Stimulated activated memory B cell treated with anti-CD40 and anti-IgM and Interleukin-4, amounts not matched to agents 10 μg/mL and 1 μg/mL and 100 μg/mL, for 72 hours (primary cell): ENCODE results near the gene WWOX.

Experiments
- ATAC-seq: fragments of 150-1000 bp; cut with Tn5 transposase; 2 replicates; pipeline ENCODE4 v1.10.0; 2021
- H3K27ac Mint-ChIP-seq: one replicate; pipeline ENCODE4 v1.8.0; 2022; ENCODE audit warnings: mild to moderate bottlenecking, mixed read lengths
- H3K27me3 Mint-ChIP-seq: one replicate; pipeline ENCODE4 v1.8.0; 2022; ENCODE audit warnings: mixed read lengths
- H3K36me3 Mint-ChIP-seq: one replicate; pipeline ENCODE4 v1.8.0; 2022; ENCODE audit warnings: mixed read lengths
- H3K4me1 Mint-ChIP-seq: one replicate; pipeline ENCODE4 v1.8.0; 2022; ENCODE audit warnings: mixed read lengths
- H3K4me3 Mint-ChIP-seq: one replicate; pipeline ENCODE4 v1.8.0; 2022; ENCODE audit warnings: mild to moderate bottlenecking, moderate library complexity, mixed read lengths
- H3K9me3 Mint-ChIP-seq: one replicate; pipeline ENCODE4 v1.8.0; 2022; ENCODE audit warnings: mixed read lengths

Gene WWOX

GRCh38 chr16:78878570-78878969 is 779.1 kb downstream of the WWOX start:
- H3K4me1 Mint-ChIP-seq, result no peaks in the 10 kb centered on the region
- no peak for ATAC-seq
- H3K27ac Mint-ChIP-seq, result no peak overlapping the region
- no peaks in the 10 kb centered on the region for H3K9me3 Mint-ChIP-seq
- no peak overlapping the region for H3K4me3 Mint-ChIP-seq
- no peaks in the 10 kb centered on the region for H3K27me3 Mint-ChIP-seq
- H3K36me3 Mint-ChIP-seq, result no peaks in the 10 kb centered on the region

- H3K4me3 Mint-ChIP-seq, result no peak overlapping the region
- H3K27me3 Mint-ChIP-seq, result no peaks in the 10 kb centered on the region
- no peak for ATAC-seq
- no peaks in the 10 kb centered on the region for H3K4me1 Mint-ChIP-seq
- H3K9me3 Mint-ChIP-seq, result no peaks in the 10 kb centered on the region
- H3K27ac Mint-ChIP-seq, result no peak overlapping the region
- no peaks in the 10 kb centered on the region for H3K36me3 Mint-ChIP-seq
These were observed 779.6 kb downstream of the WWOX start for GRCh38 chr16:78879011-78879410.

GRCh38 chr16:78882150-78882549 is 782.7 kb downstream of the WWOX start:
- Mint-ChIP-seq H3K4me3 (no peak overlapping the region), H3K27me3 (no peaks in the 10 kb centered on the region), H3K27ac (no peak overlapping the region), H3K36me3 (no peaks in the 10 kb centered on the region), H3K9me3 (no peaks in the 10 kb centered on the region), H3K4me1 (no peaks in the 10 kb centered on the region)
- no peak for ATAC-seq

GRCh38 chr16:78882751-78883150 is 783.3 kb downstream of the WWOX start:
- Mint-ChIP-seq H3K36me3 (no peaks in the 10 kb centered on the region), H3K4me3 (no peak overlapping the region), H3K4me1 (no peaks in the 10 kb centered on the region)

DNA sequence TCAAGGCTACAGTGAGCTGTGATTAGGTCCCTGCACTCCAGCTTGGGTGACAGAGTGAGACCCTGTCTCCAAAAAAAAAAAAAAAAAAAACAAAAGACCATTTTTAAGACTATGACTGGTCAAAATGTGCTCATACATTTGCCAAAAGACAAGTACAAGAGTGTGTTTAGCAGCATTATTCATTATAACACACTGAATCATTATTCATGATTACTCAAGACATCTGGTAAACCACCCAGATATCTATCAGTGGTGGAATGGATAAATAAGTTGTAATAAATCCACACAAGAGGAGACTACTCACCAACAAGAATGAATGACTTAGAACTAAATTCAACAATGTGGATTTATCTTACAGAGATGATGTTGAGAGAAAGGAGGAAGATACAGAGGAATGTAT is 784.8 kb downstream of the WWOX start:
- no peak for ATAC-seq
- Mint-ChIP-seq H3K27ac (no peak overlapping the region), H3K4me1 (peaks cover 6% of the 10 kb centered on the region), H3K4me3 (no peak overlapping the region), H3K9me3 (no peaks in the 10 kb centered on the region), H3K27me3 (no peaks in the 10 kb centered on the region), H3K36me3 (no peaks in the 10 kb centered on the region)

More at GRCh38 chr16:78882751-78883150, 783.3 kb downstream of the WWOX start:
- H3K27ac Mint-ChIP-seq, result no peak overlapping the region
- ATAC-seq, result no peak
- no peaks in the 10 kb centered on the region for H3K27me3 Mint-ChIP-seq
- no peaks in the 10 kb centered on the region for H3K9me3 Mint-ChIP-seq

DNA sequence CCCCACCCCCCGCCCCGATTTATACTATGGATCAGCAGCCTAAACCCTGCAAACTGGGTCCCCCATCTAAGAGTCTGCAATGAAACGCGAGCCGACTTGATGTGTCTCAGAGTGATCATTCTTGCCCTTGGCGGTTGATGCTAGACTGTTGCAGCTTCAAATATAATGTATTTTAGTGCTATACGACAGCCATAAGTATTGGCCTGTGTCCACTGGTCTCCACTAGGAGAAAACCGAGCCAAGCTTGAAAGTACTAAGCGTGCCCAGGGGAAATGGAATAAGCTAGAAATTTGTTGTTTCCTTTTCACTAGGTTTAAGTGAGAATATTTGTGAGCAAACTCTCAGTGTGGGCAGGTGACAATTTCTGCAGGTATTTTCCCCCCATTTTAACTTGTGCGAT is 789.9 kb downstream of the WWOX start:
- peaks cover 26% of the 10 kb centered on the region for H3K4me1 Mint-ChIP-seq
- H3K9me3 Mint-ChIP-seq, result peaks cover under 1% of the 10 kb centered on the region
- no peak overlapping the region for H3K4me3 Mint-ChIP-seq
- H3K27ac Mint-ChIP-seq, result no peak overlapping the region
- no peaks in the 10 kb centered on the region for H3K36me3 Mint-ChIP-seq
- no peak for ATAC-seq
- H3K27me3 Mint-ChIP-seq, result no peaks in the 10 kb centered on the region

DNA sequence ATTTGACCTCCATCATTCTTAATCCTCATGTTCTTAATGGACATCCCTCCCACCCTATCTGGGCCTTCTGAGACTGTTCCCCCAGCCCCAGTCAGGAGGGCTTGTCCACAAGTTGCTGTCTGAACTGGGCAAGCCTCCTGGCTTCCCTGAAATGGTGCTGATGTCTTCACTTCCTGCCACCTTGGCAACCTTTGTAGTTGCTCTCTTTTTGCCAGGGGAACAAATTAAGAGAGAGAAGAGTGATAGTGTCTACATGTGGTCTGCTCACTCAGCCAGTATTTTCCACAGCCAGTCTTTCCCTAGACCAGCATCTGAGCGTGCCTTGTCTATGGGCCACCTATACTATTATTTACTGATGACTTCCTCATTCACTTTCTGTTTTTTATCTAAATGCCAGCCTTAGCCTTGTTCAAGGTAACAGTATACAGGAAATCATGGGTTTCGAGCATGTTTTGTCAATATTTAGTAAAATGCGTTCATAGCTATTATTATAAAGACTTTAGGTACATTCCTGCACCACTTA is 791.0 kb downstream of the WWOX start:
- Mint-ChIP-seq H3K36me3 (peaks cover 3% of the 10 kb centered on the region), H3K9me3 (peaks cover 2% of the 10 kb centered on the region), H3K4me1 (peaks cover 26% of the 10 kb centered on the region), H3K4me3 (no peak overlapping the region), H3K27ac (peak overlapping the region; percentile 72), H3K27me3 (no peaks in the 10 kb centered on the region)
- peak; percentile 47 for ATAC-seq

DNA sequence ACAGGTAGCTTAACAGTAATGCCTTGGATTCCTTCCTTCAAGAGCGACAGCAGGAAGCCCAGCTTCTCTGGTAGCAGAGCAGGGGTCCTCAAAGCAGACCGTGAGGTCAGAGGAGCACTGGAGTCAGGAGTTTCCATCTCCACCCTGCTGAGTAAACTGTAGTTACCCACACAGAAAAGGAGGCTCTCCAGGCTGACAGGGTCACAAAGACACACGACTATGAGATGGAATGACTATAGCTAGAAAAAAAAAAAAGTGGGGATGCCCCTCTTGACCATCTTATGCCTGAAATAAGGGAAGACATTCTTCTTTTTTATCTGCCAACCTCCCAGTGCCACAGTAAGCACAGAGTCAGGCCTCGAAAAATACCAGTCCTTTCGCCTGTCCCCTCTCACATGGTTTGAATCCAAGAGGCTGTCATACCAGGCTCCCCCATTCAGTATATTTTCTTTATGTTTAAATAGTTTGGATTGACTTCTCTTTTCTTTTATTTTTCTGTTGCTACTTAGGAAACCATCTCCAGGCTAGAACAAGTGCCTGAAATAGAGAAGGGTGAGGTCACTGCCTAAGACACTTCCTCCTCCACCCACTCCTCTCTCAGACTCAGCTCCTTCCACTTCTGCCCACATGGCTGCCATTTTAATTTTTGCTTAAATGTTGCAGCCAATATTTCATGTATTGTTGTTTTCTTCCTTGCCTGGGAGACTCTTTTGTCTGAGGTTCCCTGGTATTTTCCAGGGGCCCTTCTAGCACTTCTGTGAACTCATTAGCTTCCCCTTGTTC is 793.7 kb downstream of the WWOX start:
- Mint-ChIP-seq H3K27me3 (no peaks in the 10 kb centered on the region), H3K4me1 (peaks cover 26% of the 10 kb centered on the region), H3K36me3 (peaks cover 4% of the 10 kb centered on the region), H3K4me3 (no peak overlapping the region), H3K9me3 (peaks cover 2% of the 10 kb centered on the region), H3K27ac (no peak overlapping the region)
- peak; percentile 75 for ATAC-seq

GRCh38 chr16:78894886-78895285 is 795.4 kb downstream of the WWOX start:
- no peak for ATAC-seq
- Mint-ChIP-seq H3K9me3 (peaks cover 2% of the 10 kb centered on the region), H3K4me1 (peaks cover 16% of the 10 kb centered on the region), H3K36me3 (peaks cover 4% of the 10 kb centered on the region), H3K27me3 (peaks cover 9% of the 10 kb centered on the region), H3K27ac (no peak overlapping the region), H3K4me3 (no peak overlapping the region)

GRCh38 chr16:78895681-78896080 is 796.2 kb downstream of the WWOX start:
- peaks cover 9% of the 10 kb centered on the region for H3K27me3 Mint-ChIP-seq
- ATAC-seq, result no peak
- H3K27ac Mint-ChIP-seq, result no peak overlapping the region
- peaks cover 2% of the 10 kb centered on the region for H3K9me3 Mint-ChIP-seq
- peaks cover 4% of the 10 kb centered on the region for H3K36me3 Mint-ChIP-seq
- H3K4me1 Mint-ChIP-seq, result peaks cover 9% of the 10 kb centered on the region
- H3K4me3 Mint-ChIP-seq, result no peak overlapping the region

GRCh38 chr16:78896280-78896679 is 796.8 kb downstream of the WWOX start:
- H3K27ac Mint-ChIP-seq, result no peak overlapping the region
- H3K4me3 Mint-ChIP-seq, result no peak overlapping the region
- peaks cover 2% of the 10 kb centered on the region for H3K9me3 Mint-ChIP-seq
- H3K27me3 Mint-ChIP-seq, result peaks cover 9% of the 10 kb centered on the region
- H3K4me1 Mint-ChIP-seq, result peaks cover 9% of the 10 kb centered on the region
- H3K36me3 Mint-ChIP-seq, result peaks cover 4% of the 10 kb centered on the region
- ATAC-seq, result no peak

DNA sequence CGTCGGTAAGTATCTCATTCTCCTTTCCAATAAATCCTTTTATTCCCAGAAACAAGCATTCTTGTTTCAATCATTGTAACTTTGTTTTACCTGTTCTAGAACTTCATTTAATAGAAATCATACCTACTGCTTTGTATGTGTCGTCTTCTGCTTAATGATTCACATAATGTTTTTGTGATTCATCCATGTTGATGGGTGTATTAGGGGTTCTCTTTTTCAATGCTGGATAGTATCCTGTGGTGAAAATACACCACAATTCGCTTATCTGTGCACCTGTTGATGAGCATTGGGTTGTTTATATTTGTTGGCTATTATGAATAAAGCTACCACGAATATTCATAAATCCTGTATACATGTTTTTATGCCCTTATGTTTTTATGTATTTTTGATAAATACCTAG is 797.8 kb downstream of the WWOX start:
- Mint-ChIP-seq H3K9me3 (peaks cover 2% of the 10 kb centered on the region), H3K4me1 (peaks cover 9% of the 10 kb centered on the region), H3K27me3 (peaks cover 9% of the 10 kb centered on the region), H3K27ac (no peak overlapping the region), H3K36me3 (peaks cover 4% of the 10 kb centered on the region), H3K4me3 (no peak overlapping the region)
- ATAC-seq, result no peak

GRCh38 chr16:78900044-78900811 is 800.8 kb downstream of the WWOX start:
- no peaks in the 10 kb centered on the region for H3K4me1 Mint-ChIP-seq
- H3K27ac Mint-ChIP-seq, result no peak overlapping the region
- H3K4me3 Mint-ChIP-seq, result no peak overlapping the region
- peaks cover 9% of the 10 kb centered on the region for H3K27me3 Mint-ChIP-seq
- peaks cover 3% of the 10 kb centered on the region for H3K36me3 Mint-ChIP-seq
- ATAC-seq, result no peak
- H3K9me3 Mint-ChIP-seq, result no peaks in the 10 kb centered on the region

- Mint-ChIP-seq H3K4me1 (no peaks in the 10 kb centered on the region), H3K9me3 (no peaks in the 10 kb centered on the region), H3K27me3 (peaks cover 9% of the 10 kb centered on the region), H3K36me3 (no peaks in the 10 kb centered on the region), H3K4me3 (no peak overlapping the region), H3K27ac (no peak overlapping the region)
- ATAC-seq, result no peak
These were observed 801.5 kb downstream of the WWOX start for GRCh38 chr16:78900966-78901365.

DNA sequence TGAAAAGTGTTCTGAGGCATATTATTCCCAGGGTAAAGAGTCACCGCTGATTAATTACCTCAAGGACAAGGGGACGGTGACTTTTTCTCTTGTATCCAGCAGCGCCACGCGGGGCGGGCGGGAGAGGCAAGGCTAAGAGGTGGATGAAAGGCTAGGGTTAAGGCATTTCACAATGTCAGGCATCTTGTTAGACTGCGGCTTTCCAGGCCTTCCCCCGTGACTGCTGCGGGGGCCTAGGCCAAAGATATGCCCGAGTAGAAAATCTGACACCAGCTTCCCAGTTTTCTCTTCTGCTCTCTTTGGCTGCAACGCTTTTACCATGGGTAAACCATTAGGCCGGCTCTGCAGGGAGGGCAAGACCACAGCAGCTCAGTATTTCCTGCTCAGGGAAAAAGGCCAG is 802.9 kb downstream of the WWOX start:
- ATAC-seq, result no peak
- peaks cover 9% of the 10 kb centered on the region for H3K27me3 Mint-ChIP-seq
- no peak overlapping the region for H3K4me3 Mint-ChIP-seq
- no peaks in the 10 kb centered on the region for H3K36me3 Mint-ChIP-seq
- H3K4me1 Mint-ChIP-seq, result no peaks in the 10 kb centered on the region
- H3K27ac Mint-ChIP-seq, result no peak overlapping the region
- H3K9me3 Mint-ChIP-seq, result no peaks in the 10 kb centered on the region

DNA sequence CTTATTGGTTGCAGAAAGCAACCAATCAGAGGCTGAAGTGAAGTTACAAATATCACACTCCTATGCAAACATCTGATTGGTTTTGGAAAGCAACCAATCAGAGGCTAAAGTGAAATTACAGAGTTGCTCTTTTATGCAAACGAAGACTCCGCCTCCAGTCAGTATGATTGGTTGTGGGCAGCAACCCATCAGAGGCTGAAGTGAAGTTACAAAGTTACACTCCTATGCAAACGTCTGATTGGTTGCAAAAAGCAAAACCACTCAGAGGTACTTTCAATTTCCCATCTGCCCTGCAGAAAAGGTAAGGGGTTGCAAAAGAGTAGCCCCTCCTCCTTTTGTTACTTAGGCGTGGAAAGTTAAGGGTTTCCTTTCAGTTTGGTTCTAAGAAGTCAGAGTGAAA is 803.8 kb downstream of the WWOX start:
- no peak overlapping the region for H3K27ac Mint-ChIP-seq
- no peak for ATAC-seq
- no peaks in the 10 kb centered on the region for H3K9me3 Mint-ChIP-seq
- H3K4me3 Mint-ChIP-seq, result no peak overlapping the region
- H3K36me3 Mint-ChIP-seq, result peaks cover 5% of the 10 kb centered on the region
- H3K4me1 Mint-ChIP-seq, result no peaks in the 10 kb centered on the region
- peaks cover 9% of the 10 kb centered on the region for H3K27me3 Mint-ChIP-seq
